H1 (cell line): ENCODE measurements around the gene PROSER2. TPM values are rescaled to one million over a fixed set of nuclear protein-coding genes. Genes with fewer than 3 reads are reported as not detected.
A peak's percentile ranks its signal among the peaks of the same experiment; 100 is the strongest.

Source experiments
- CTCF ChIA-PET: fragments of 300-600 bp; sonication (Branson Sonifier 250); formaldehyde crosslinking; loops from one replicate; lab custom pipeline; 2021; ENCODE audit not compliant: partially characterized antibody; lab: Charles Lee
- POLR2A ChIA-PET: fragments of 300-600 bp; sonication (Branson Sonifier 250); formaldehyde crosslinking; loops from one replicate; lab custom pipeline; 2021; ENCODE audit warnings: inconsistent platforms; ENCODE audit not compliant: partially characterized antibody; lab: Charles Lee
- DNase-seq, 2 experiments: peaks; one replicate each; pipeline versions ENCODE4 v3.0.0 to v3.0.0-alpha.2; 2010 to 2022; ENCODE audit warnings: low spot score in 2 of 2, low read depth in 1 of 2, mixed read lengths in 1 of 2
- FAIRE-seq: peaks from 2 replicates; lab custom pipeline; 2011; peaks lifted over from hg19 to GRCh38; lab: Jason Lieb, UNC
- H2AFZ ChIP-seq: 2 replicates; pipeline ENCODE4 v1.8.1; 2012; ENCODE audit warnings: low read length, inconsistent platforms
- H2AK5ac ChIP-seq: 2 replicates; pipeline ENCODE4 v1.6.1; 2013; ENCODE audit warnings: low read depth, low read length
- H2BK120ac ChIP-seq: replicated peaks from 2 replicates; pipeline ENCODE3; 2013; ENCODE audit warnings: low read depth, low read length, inconsistent platforms
- H2BK12ac ChIP-seq: 2 replicates; pipeline ENCODE4 v1.6.1; 2013; ENCODE audit warnings: low read depth, low read length
- H2BK15ac ChIP-seq: 2 replicates; pipeline ENCODE4 v1.6.1; 2013; ENCODE audit warnings: low read length
- H2BK20ac ChIP-seq: 2 replicates; pipeline ENCODE4 v1.6.1; 2013; ENCODE audit warnings: low read length
- H2BK5ac ChIP-seq: 2 replicates; pipeline ENCODE4 v1.6.1; 2013; ENCODE audit warnings: low read depth, low read length
- H3K14ac ChIP-seq: 2 replicates; pipeline ENCODE4 v1.6.1; 2013; ENCODE audit warnings: inconsistent platforms; ENCODE audit not compliant: insufficient read length
- H3K18ac ChIP-seq: 2 replicates; pipeline ENCODE4 v1.6.1; 2013; ENCODE audit warnings: low read length; ENCODE audit errors: extremely low read depth
- H3K23ac ChIP-seq: 2 replicates; pipeline ENCODE4 v1.6.1; 2013; ENCODE audit warnings: inconsistent platforms; ENCODE audit not compliant: insufficient read length
- H3K23me2 ChIP-seq: 2 replicates; pipeline ENCODE4 v1.6.1; 2013; ENCODE audit warnings: low read depth, low read length
- H3K27ac ChIP-seq: 2 replicates; pipeline ENCODE4 v1.6.1; 2011; ENCODE audit warnings: low read depth, low read length, inconsistent platforms
- H3K27me3 ChIP-seq, 4 experiments: replicated peaks in 1 of 4; 1 replicate in 1 of 4; 2 replicates in 3 of 4; pipeline versions ENCODE4 v1.6.1 to v1.8.1; 2011 to 2013; ENCODE audit warnings: low read length in 3 of 4, mild to moderate bottlenecking in 3 of 4, inconsistent platforms in 2 of 4, mixed read lengths in 2 of 4, moderate library complexity in 1 of 4; ENCODE audit not compliant: control insufficient read depth in 3 of 4, insufficient read depth in 3 of 4; ENCODE audit errors: extremely low read depth in 1 of 4
- H3K36me3 ChIP-seq, 4 experiments: 2 replicates each; pipeline versions ENCODE4 v1.6.1 to v1.8.1; 2011 to 2013; ENCODE audit warnings: mild to moderate bottlenecking in 4 of 4, low read length in 3 of 4, moderate library complexity in 2 of 4, control low read depth in 1 of 4, inconsistent platforms in 1 of 4; ENCODE audit not compliant: insufficient read depth in 4 of 4, control insufficient read depth in 2 of 4
- H3K4ac ChIP-seq: replicated peaks from 2 replicates; pipeline ENCODE3; 2013; ENCODE audit warnings: low read length, low read depth, mixed read lengths, inconsistent platforms; ENCODE audit not compliant: insufficient read length
- H3K4me1 ChIP-seq, 4 experiments: replicated peaks in 1 of 4; 1 replicate in 1 of 4; 2 replicates in 3 of 4; pipeline versions ENCODE4 v1.6.1 to v1.8.1; 2011 to 2013; ENCODE audit warnings: low read length in 3 of 4, inconsistent platforms in 2 of 4, mixed read lengths in 1 of 4; ENCODE audit not compliant: insufficient read depth in 4 of 4, control insufficient read depth in 3 of 4
- H3K4me2 ChIP-seq, 2 experiments: 2 replicates each; pipeline versions ENCODE4 v1.6.1 to v1.8.1; 2011 to 2013; ENCODE audit warnings: low read depth in 2 of 2, low read length in 2 of 2, control low read depth in 1 of 2, inconsistent platforms in 1 of 2, mild to moderate bottlenecking in 1 of 2; ENCODE audit not compliant: insufficient read depth in 1 of 2
- H3K4me3 ChIP-seq, 4 experiments: fragments of 200-600, 300-600 bp in 1 of 4; sonication (generic), shearing (Covaris generic), sonication (Bioruptor Twin) in 1 of 4; 2 replicates each; pipeline versions ENCODE4 v1.5.1 to v1.8.1; 2011 to 2016; ENCODE audit warnings: low read length in 4 of 4, low read depth in 3 of 4, control low read depth in 2 of 4, inconsistent platforms in 2 of 4, mild to moderate bottlenecking in 2 of 4, mixed read lengths in 1 of 4, moderate library complexity in 1 of 4; ENCODE audit not compliant: insufficient read depth in 2 of 4; ENCODE audit errors: extremely low read depth in 1 of 4
- H3K56ac ChIP-seq: replicated peaks from 2 replicates; pipeline ENCODE3; 2013; ENCODE audit warnings: low read depth, mild to moderate bottlenecking, mixed read lengths, low read length, inconsistent platforms; ENCODE audit not compliant: insufficient read length
- H3K79me1 ChIP-seq: 2 replicates; pipeline ENCODE4 v1.6.1; 2013; ENCODE audit warnings: low read depth, low read length, control low read depth
- H3K79me2 ChIP-seq, 2 experiments: 2 replicates each; pipeline versions ENCODE4 v1.6.1 to v1.8.1; 2012 to 2013; ENCODE audit warnings: low read length in 2 of 2, mild to moderate bottlenecking in 2 of 2, inconsistent platforms in 1 of 2; ENCODE audit not compliant: insufficient read depth in 2 of 2, control insufficient read depth in 1 of 2
- H3K9ac ChIP-seq, 4 experiments: replicated peaks in 1 of 4; 1 replicate in 1 of 4; 2 replicates in 3 of 4; pipeline versions ENCODE4 v1.6.1 to v1.8.1; 2011 to 2013; ENCODE audit warnings: low read depth in 3 of 4, low read length in 3 of 4, control low read depth in 2 of 4, mild to moderate bottlenecking in 2 of 4, moderate library complexity in 2 of 4, inconsistent platforms in 1 of 4; ENCODE audit errors: extremely low read depth in 1 of 4
- H3K9me3 ChIP-seq, 2 experiments: 2 replicates each; pipeline versions ENCODE4 v1.6.1 to v1.8.1; 2012 to 2013; ENCODE audit warnings: mild to moderate bottlenecking in 2 of 2, moderate library complexity in 2 of 2, control low read depth in 1 of 2, inconsistent platforms in 1 of 2, low read depth in 1 of 2, low read length in 1 of 2, mixed read lengths in 1 of 2; ENCODE audit not compliant: insufficient read depth in 2 of 2
- H4K20me1 ChIP-seq, 2 experiments: replicated peaks in 1 of 2; 2 replicates each; pipeline versions ENCODE3 to v1.8.1; 2011 to 2013; ENCODE audit warnings: inconsistent platforms in 2 of 2, low read length in 2 of 2, mild to moderate bottlenecking in 1 of 2; ENCODE audit not compliant: insufficient read depth in 2 of 2, control insufficient read depth in 1 of 2
- H4K5ac ChIP-seq: 2 replicates; pipeline ENCODE4 v1.6.1; 2013; ENCODE audit warnings: low read length, low read depth, mixed read lengths, inconsistent platforms; ENCODE audit not compliant: insufficient read length
- H4K8ac ChIP-seq: 2 replicates; pipeline ENCODE4 v1.8.0; 2013; ENCODE audit warnings: mild to moderate bottlenecking, moderate library complexity, low read length, inconsistent platforms; ENCODE audit not compliant: insufficient read depth; ENCODE audit errors: extremely low read depth
- H4K91ac ChIP-seq: replicated peaks from 2 replicates; pipeline ENCODE3; 2013; ENCODE audit warnings: low read length, mixed read lengths, inconsistent platforms; ENCODE audit not compliant: insufficient read length
- CBX5 ChIP-seq: fragments of 300-800, 300-1000 bp; sonication (generic); IDR thresholded peaks from 2 replicates; pipeline ENCODE4 v1.7.1; 2016; ENCODE audit warnings: antibody characterized with exemption, low read length, low read depth
- CTBP2 ChIP-seq: IDR thresholded peaks from 2 replicates; pipeline ENCODE4 v1.7.0; 2011; ENCODE audit warnings: borderline replicate concordance, mild to moderate bottlenecking, moderate library complexity, mixed read lengths, low read length; ENCODE audit not compliant: insufficient read depth, insufficient read length
- EP300 ChIP-seq, 2 experiments: IDR thresholded peaks; 1 replicate in 1 of 2; 2 replicates in 1 of 2; pipeline ENCODE4 v1.6.1; 2011 to 2012; ENCODE audit warnings: low read depth in 2 of 2, low read length in 2 of 2, mild to moderate bottlenecking in 2 of 2, borderline replicate concordance in 1 of 2, inconsistent platforms in 1 of 2, moderate library complexity in 1 of 2
- HDAC2 ChIP-seq, 2 experiments: fragments of 300-600 bp in 1 of 2; sonication (generic) in 1 of 2; IDR thresholded peaks; 2 replicates each; pipeline ENCODE4 v1.6.1; 2011 to 2012; ENCODE audit warnings: low read depth in 2 of 2, low read length in 2 of 2, mild to moderate bottlenecking in 2 of 2, moderate library complexity in 2 of 2, borderline replicate concordance in 1 of 2, inconsistent platforms in 1 of 2
- HDAC6 ChIP-seq: IDR thresholded peaks from one replicate; pipeline ENCODE4 v1.7.1; 2012; ENCODE audit warnings: low read depth, mild to moderate bottlenecking, inconsistent platforms, low read length, moderate library complexity
- POU5F1 ChIP-seq: IDR thresholded peaks from 2 replicates; pipeline ENCODE4 v1.6.1; 2011; ENCODE audit warnings: low read depth, mild to moderate bottlenecking, low read length, moderate library complexity
- RXRA ChIP-seq: IDR thresholded peaks from 2 replicates; pipeline ENCODE4 v1.6.1; 2011; ENCODE audit warnings: low read depth, mild to moderate bottlenecking, low read length, moderate library complexity; ENCODE audit not compliant: insufficient read depth
- SP1 ChIP-seq: IDR thresholded peaks from 2 replicates; pipeline ENCODE4 v1.6.1; 2011; ENCODE audit warnings: low read depth, low read length
- WGBS, 2 experiments: shearing (Covaris generic) in 1 of 2; methylation state at CpG; one replicate each; pipeline versions ENCODE4 v1.1.6 to v1.1.7; 2013 to 2015; ENCODE audit warnings: low lambda C conversion rate in 2 of 2, mixed read lengths in 2 of 2, inconsistent platforms in 1 of 2, low coverage in 1 of 2, missing lambda C conversion rate in 1 of 2; ENCODE audit not compliant: insufficient replicate concordance in 2 of 2, insufficient coverage in 1 of 2, insufficient read length in 1 of 2; ENCODE audit errors: extremely low coverage in 1 of 2, missing lambda C conversion rate in 1 of 2; 5-methylcytosine and 5-hydroxymethylcytosine counted together
- polyA plus RNA-seq, 7 experiments: library from polyadenylated mRNA; depleted of rRNA in 3 of 7; stranded (reverse) in 5 of 7; unstranded in 2 of 7; fragments of >200 nt in 5 of 7; fragments of 200-250 nt in 2 of 7; gene quantifications; 1 replicate in 5 of 7; 2 replicates in 1 of 7; 4 replicates in 1 of 7; pipeline versions ENCODE4 v1.2.1 to v1.2.3, GENCODE V29; 2011 to 2013; ENCODE audit warnings: missing spikeins in 2 of 7, mixed read lengths in 2 of 7
- total RNA-seq: library from RNA; stranded (reverse); fragmentation: NEBNext Ultra II Directional; extraction: Animal tissue kit (Norgen Biotek cat#: 25700); gene quantifications from 2 replicates; pipeline ENCODE4 v1.2.1, GENCODE V29; 2021
- TF ChIP-seq, protein P1 (sequence below), 3 experiments: IDR thresholded peaks; 1 replicate in 2 of 3; 2 replicates in 1 of 3; pipeline versions ENCODE4 v1.5.1 to v1.6.1; 2011; ENCODE audit warnings: low read length in 3 of 3, mild to moderate bottlenecking in 3 of 3, inconsistent platforms in 2 of 3, low read depth in 1 of 3, moderate library complexity in 1 of 3; ENCODE audit not compliant: insufficient read depth in 1 of 3; ENCODE audit errors: control extremely low read depth in 1 of 3

Gene PROSER2
- total and polyA plus RNA-seq, 2 of the 8 experiments (the other 6 are each of a cell fraction or from before 2014, with no cell fraction given), result 3.9 to 13.7 TPM

DNA sequence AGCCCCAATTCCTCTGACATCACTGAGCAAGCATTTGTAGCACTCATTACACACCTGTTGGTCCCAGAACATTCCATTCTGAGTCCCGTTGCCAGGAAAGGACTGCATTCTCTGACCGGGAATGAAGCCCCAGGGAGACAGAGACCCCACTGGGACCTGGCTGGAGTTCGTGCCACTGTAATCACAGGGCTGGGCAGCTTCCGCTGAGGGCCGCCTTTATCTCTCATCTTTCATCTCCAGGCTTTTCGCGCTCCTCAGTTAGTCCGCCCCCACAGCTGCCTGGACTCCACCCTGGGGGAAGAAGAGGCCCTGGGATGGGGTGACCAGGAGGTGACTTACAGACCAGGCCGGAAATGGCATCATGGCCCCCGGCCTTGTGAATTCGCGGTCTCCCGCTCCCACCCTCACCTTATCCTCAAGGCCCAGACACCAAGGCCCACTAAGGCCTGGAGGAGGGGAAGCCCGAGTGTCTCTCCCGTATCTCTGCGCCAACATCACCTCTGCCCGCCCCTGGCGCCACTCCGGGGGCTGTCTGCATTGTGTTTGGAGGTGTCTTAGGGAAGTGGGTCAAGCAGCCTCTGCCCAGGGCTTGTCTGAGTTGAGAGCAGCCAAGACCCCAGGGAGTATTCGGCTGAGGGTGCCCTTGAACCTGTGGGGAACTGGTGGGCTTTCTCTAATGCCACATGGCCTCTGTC lies 75.4 kb downstream of the PROSER2 start:
- H3K14ac ChIP-seq, result no peak overlapping the region
- H4K5ac ChIP-seq, result no peak overlapping the region
- no peak overlapping the region for H2BK12ac ChIP-seq
- H2BK5ac ChIP-seq, result no peak overlapping the region
- H4K91ac ChIP-seq, result no peak overlapping the region
- H3K4me3 ChIP-seq, result no peak overlapping the region
- H3K56ac ChIP-seq, result no peak overlapping the region
- H3K9me3 ChIP-seq, result no peaks in the 10 kb centered on the region
- ChIA-PET POLR2A (no interaction called here), CTCF (interaction anchor here (0.7 to 7.8 kb wide), 4 partner anchors 17 to 116 kb away, joined by 3 to 34 read pairs (median 4); no protein-coding TSS in a partner anchor)
- no peak overlapping the region for H3K18ac ChIP-seq
- no peak overlapping the region for H4K8ac ChIP-seq
- H3K79me1 ChIP-seq, result no peaks in the 10 kb centered on the region
- no peaks in the 10 kb centered on the region for H4K20me1 ChIP-seq
- H3K23ac ChIP-seq, result no peak overlapping the region
- no peaks in the 10 kb centered on the region for H3K36me3 ChIP-seq
- no peak overlapping the region for H2BK120ac ChIP-seq
- H2AFZ ChIP-seq, result no peak overlapping the region; the same call in 1 of the 2 replicates
- no peaks in the 10 kb centered on the region for H3K23me2 ChIP-seq
- H3K27ac ChIP-seq, result no peak overlapping the region
- FAIRE-seq, result no peak
- H3K4ac ChIP-seq, result no peak overlapping the region
- H3K27me3 ChIP-seq, result no peaks in the 10 kb centered on the region
- no peaks in the 10 kb centered on the region for H3K79me2 ChIP-seq
- H2BK20ac ChIP-seq, result no peak overlapping the region
- 89% methylated on average over 20 of the region's 20 CpGs; no CpG with 5 or more reads in 1 of the 2 experiments for WGBS, 2 experiments
- H3K4me2 ChIP-seq, result no peak overlapping the region
- no peak overlapping the region for H2AK5ac ChIP-seq
- no peak overlapping the region for H3K9ac ChIP-seq
- peaks cover 0 to 4% (median 1%) of the 10 kb centered on the region in 4 experiments; a peak in 2 of 7 replicates for H3K4me1 ChIP-seq
- no peak for DNase-seq
- H2BK15ac ChIP-seq, result 0 out of 2 replicates have a peak overlapping the region, but pooled peaks have one; percentile 72
- TF ChIP-seq HDAC6 (no peak), SP1 (no peak), HDAC2 (IDR thresholded peaks at IDR 0.05; ENCODE audit: borderline replicate concordance in 1 of 2, low read depth in 2 of 2, low read length in 2 of 2) (no peak), CTBP2 (no peak), EP300 (IDR thresholded peaks at IDR 0.05; ENCODE audit: borderline replicate concordance in 1 of 2, low read depth in 2 of 2, low read length in 2 of 2) (no peak), CBX5 (no peak), RXRA (no peak), POU5F1 (no peak)
- TF ChIP-seq, protein P1, sequence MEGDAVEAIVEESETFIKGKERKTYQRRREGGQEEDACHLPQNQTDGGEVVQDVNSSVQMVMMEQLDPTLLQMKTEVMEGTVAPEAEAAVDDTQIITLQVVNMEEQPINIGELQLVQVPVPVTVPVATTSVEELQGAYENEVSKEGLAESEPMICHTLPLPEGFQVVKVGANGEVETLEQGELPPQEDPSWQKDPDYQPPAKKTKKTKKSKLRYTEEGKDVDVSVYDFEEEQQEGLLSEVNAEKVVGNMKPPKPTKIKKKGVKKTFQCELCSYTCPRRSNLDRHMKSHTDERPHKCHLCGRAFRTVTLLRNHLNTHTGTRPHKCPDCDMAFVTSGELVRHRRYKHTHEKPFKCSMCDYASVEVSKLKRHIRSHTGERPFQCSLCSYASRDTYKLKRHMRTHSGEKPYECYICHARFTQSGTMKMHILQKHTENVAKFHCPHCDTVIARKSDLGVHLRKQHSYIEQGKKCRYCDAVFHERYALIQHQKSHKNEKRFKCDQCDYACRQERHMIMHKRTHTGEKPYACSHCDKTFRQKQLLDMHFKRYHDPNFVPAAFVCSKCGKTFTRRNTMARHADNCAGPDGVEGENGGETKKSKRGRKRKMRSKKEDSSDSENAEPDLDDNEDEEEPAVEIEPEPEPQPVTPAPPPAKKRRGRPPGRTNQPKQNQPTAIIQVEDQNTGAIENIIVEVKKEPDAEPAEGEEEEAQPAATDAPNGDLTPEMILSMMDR (IDR thresholded peaks at IDR 0.05; ENCODE audit: control extremely low read depth in 1 of 3, insufficient read depth in 1 of 3, low read depth in 1 of 3, low read length in 3 of 3), result no peak
